ENCODE results near the gene LGALS7B. TPM values are rescaled to one million over a fixed set of nuclear protein-coding genes. Genes with fewer than 3 reads are reported as not detected.

Gene LGALS7B
- total and polyA plus RNA-seq, 2 of the 4 experiments (the other 2 are of a cell fraction) = not detected

DNA sequence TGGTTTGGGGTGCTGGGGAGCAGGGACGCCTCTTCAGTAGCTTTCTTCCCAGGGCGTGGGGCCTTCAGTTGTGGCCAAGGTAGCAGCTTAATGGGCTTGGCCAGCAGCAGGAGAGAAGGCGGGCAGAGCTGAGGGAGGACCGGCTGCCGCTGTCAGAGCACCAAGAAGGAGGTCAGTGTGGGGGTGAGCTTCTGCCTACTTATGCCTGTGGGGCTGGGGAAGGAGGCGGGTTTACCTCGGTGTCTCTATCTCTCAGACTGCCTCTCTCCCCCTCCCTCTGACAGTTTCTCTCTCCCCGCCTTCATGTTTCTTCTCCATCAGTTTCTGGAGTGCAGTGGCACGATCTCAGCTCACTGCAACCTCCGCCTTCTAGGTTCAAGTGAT, 44.7 kb upstream of the LGALS7B start, which contains the start of gene CAPN12:
CAPN12 (minus strand) TSS at position 177 of the 384 bp plus-strand sequence. CDS start 309 bp downstream, outside the sequence.
- no peak within 1 kb of the TSS for H2BK15ac ChIP-seq (ENCODE audit: low read depth, low read length)
- no peak within 1 kb of the TSS for H3K9ac ChIP-seq (ENCODE audit: low read depth, low read length)
- H3K4me1 ChIP-seq (ENCODE audit: control insufficient read depth, insufficient read depth, low read length) = no peaks in the 10 kb centered on the region
- H4K20me1 ChIP-seq (ENCODE audit: insufficient read depth, low read length) = no peaks in the 10 kb centered on the region
- H3K4me2 ChIP-seq (ENCODE audit: low read depth, low read length) = no peak within 1 kb of the TSS
- H3K56ac ChIP-seq (ENCODE audit: extremely low read depth, insufficient read depth, low read length) = no peak within 1 kb of the TSS
- no TSS peak for BruUV-seq (replicated peaks)
- no peaks in the 10 kb centered on the region for H3K9me3 ChIP-seq (ENCODE audit: control insufficient read depth, insufficient read depth, low read length)
- DNase-seq = no peak
- ChIA-PET CTCF (no interaction called here), POLR2A (ENCODE audit: unreplicated experiment) (no interaction called here)
- H3K4ac ChIP-seq (ENCODE audit: low read depth, low read length) = no peak within 1 kb of the TSS
- in situ Hi-C loops (cut with MboI; ENCODE audit: low sequenced_read_pairs) = loop anchor here (25.0 kb wide), 1 partner anchor 168 kb away; the partner anchor contains the start of gene CCER2
- H2AK5ac ChIP-seq (ENCODE audit: low read depth, low read length) = no peak within 1 kb of the TSS
- no peak within 1 kb of the TSS for H3K23ac ChIP-seq (ENCODE audit: low read depth, low read length)
- no peak for ATAC-seq (ENCODE audit: low read depth)
- no peaks in the 10 kb centered on the region for H3K79me1 ChIP-seq (ENCODE audit: low read depth in 1 of 2, low read length in 2 of 2)
- no peak within 1 kb of the TSS for H4K91ac ChIP-seq (ENCODE audit: insufficient read depth, low read depth, low read length)
- no peak within 1 kb of the TSS for H3K27ac ChIP-seq (ENCODE audit: insufficient read depth, low read length)
- no peak within 1 kb of the TSS for H2AFZ ChIP-seq (replicated peaks; ENCODE audit: low read length, poor library complexity)
- H3K27me3 ChIP-seq (ENCODE audit: control insufficient read depth, insufficient read depth, low read length) = no peaks in the 10 kb centered on the region; the same call in 1 of the 2 replicates
- no peak within 1 kb of the TSS for H2BK5ac ChIP-seq (ENCODE audit: low read depth, low read length, poor library complexity, severe bottlenecking)
- intact Hi-C loops (cut with micrococcal nuclease) = no loop called here
- no peak within 1 kb of the TSS for H3K18ac ChIP-seq (ENCODE audit: low read depth, low read length)
- TF ChIP-seq, protein P1, sequence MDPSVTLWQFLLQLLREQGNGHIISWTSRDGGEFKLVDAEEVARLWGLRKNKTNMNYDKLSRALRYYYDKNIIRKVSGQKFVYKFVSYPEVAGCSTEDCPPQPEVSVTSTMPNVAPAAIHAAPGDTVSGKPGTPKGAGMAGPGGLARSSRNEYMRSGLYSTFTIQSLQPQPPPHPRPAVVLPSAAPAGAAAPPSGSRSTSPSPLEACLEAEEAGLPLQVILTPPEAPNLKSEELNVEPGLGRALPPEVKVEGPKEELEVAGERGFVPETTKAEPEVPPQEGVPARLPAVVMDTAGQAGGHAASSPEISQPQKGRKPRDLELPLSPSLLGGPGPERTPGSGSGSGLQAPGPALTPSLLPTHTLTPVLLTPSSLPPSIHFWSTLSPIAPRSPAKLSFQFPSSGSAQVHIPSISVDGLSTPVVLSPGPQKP (IDR thresholded peaks at IDR 0.05; ENCODE audit: borderline replicate concordance, low read depth, low read length) = no peak
- TF ChIP-seq POLR2A (IDR thresholded peaks at IDR 0.05; ENCODE audit: low read depth, low read length) (no peak), MXI1 (IDR thresholded peaks at IDR 0.05; ENCODE audit: borderline replicate concordance, low read depth, low read length) (no peak), SMC3 (IDR thresholded peaks at IDR 0.05; ENCODE audit: low read depth, low read length) (no peak), RCOR1 (IDR thresholded peaks at IDR 0.05; ENCODE audit: insufficient replicate concordance, low read length) (no peak), FOS (IDR thresholded peaks at IDR 0.05; ENCODE audit: low read depth, low read length) (no peak), MAZ (IDR thresholded peaks at IDR 0.05; ENCODE audit: borderline replicate concordance, low read depth, low read length) (no peak), BHLHE40 (IDR thresholded peaks at IDR 0.05; ENCODE audit: low read depth, low read length) (no peak), RAD21 (IDR thresholded peaks at IDR 0.05; ENCODE audit: low read length) (no peak), RFX5 (IDR thresholded peaks at IDR 0.05; ENCODE audit: low read depth, low read length) (no peak), NFE2L2 (IDR thresholded peaks at IDR 0.05; ENCODE audit: low read depth, low read length) (no peak), MAFK (IDR thresholded peaks at IDR 0.05; ENCODE audit: low read depth, low read length) (no peak), CEBPB (IDR thresholded peaks at IDR 0.05; ENCODE audit: low read depth, low read length) (no peak), CHD1 (IDR thresholded peaks at IDR 0.05; ENCODE audit: low read depth, low read length) (no peak)
- TF ChIP-seq, protein P2, sequence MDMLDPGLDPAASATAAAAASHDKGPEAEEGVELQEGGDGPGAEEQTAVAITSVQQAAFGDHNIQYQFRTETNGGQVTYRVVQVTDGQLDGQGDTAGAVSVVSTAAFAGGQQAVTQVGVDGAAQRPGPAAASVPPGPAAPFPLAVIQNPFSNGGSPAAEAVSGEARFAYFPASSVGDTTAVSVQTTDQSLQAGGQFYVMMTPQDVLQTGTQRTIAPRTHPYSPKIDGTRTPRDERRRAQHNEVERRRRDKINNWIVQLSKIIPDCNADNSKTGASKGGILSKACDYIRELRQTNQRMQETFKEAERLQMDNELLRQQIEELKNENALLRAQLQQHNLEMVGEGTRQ (IDR thresholded peaks at IDR 0.05; ENCODE audit: low read depth, low read length) = no peak
- TF ChIP-seq, protein P3, sequence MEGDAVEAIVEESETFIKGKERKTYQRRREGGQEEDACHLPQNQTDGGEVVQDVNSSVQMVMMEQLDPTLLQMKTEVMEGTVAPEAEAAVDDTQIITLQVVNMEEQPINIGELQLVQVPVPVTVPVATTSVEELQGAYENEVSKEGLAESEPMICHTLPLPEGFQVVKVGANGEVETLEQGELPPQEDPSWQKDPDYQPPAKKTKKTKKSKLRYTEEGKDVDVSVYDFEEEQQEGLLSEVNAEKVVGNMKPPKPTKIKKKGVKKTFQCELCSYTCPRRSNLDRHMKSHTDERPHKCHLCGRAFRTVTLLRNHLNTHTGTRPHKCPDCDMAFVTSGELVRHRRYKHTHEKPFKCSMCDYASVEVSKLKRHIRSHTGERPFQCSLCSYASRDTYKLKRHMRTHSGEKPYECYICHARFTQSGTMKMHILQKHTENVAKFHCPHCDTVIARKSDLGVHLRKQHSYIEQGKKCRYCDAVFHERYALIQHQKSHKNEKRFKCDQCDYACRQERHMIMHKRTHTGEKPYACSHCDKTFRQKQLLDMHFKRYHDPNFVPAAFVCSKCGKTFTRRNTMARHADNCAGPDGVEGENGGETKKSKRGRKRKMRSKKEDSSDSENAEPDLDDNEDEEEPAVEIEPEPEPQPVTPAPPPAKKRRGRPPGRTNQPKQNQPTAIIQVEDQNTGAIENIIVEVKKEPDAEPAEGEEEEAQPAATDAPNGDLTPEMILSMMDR (conservative IDR thresholded peaks at IDR 0.05; ENCODE audit: low read depth, low read length) = no peak
- no peaks in the 10 kb centered on the region for H3K36me3 ChIP-seq (ENCODE audit: control insufficient read depth, insufficient read depth, low read length)
- H2BK120ac ChIP-seq (ENCODE audit: low read depth, low read length) = no peak within 1 kb of the TSS
- dilution Hi-C loops (cut with HindIII; ENCODE audit: low sequenced_read_pairs, unreplicated experiment) = no loop called here
- WGBS, 2 experiments (ENCODE audit: extremely low coverage in 2 of 2, insufficient read length in 1 of 2) = 86% methylated on average over 1 of the region's 10 CpGs; no CpG with 5 or more reads in 1 of the 2 experiments
- H4K5ac ChIP-seq (ENCODE audit: low read depth, low read length) = no peak within 1 kb of the TSS
- no peak within 1 kb of the TSS for H4K8ac ChIP-seq (ENCODE audit: low read depth in 2 of 2, low read length in 2 of 2)
- H3K4me3 ChIP-seq (ENCODE audit: insufficient read depth, low read depth, low read length) = no peak within 1 kb of the TSS
- H3K9me1 ChIP-seq (ENCODE audit: insufficient read depth, low read length) = no peaks in the 10 kb centered on the region
- no peak within 1 kb of the TSS for H2BK20ac ChIP-seq (ENCODE audit: low read depth, low read length)
- no peak within 1 kb of the TSS for H2AK9ac ChIP-seq (replicated peaks; ENCODE audit: low read depth, low read length, poor library complexity)
- no peak within 1 kb of the TSS for H3K14ac ChIP-seq (replicated peaks; ENCODE audit: low read depth, low read length)
